CD4-positive, alpha-beta T cell (primary cell): ENCODE data around the gene DSTN. TPM values are rescaled to one million over a fixed set of nuclear protein-coding genes. Genes with fewer than 3 reads are reported as not detected.

Source experiments
- ATAC-seq: fragments of 200-7000 bp; cut with Tn5 transposase; one replicate; pipeline ENCODE4 v1.10.0; 2022; ENCODE audit warnings: mild to moderate bottlenecking; ENCODE audit not compliant: poor library complexity
- CTCF ChIA-PET: fragments of 350-600 bp; sonication (Branson Sonifier 250); formaldehyde crosslinking; loops from one replicate; lab custom pipeline; 2021; ENCODE audit warnings: antibody characterized with exemption, inconsistent platforms; lab: Charles Lee
- POLR2A ChIA-PET: fragments of 350-600 bp; sonication (Branson Sonifier 250); formaldehyde crosslinking; loops from one replicate; lab custom pipeline; 2021; ENCODE audit warnings: antibody characterized with exemption, inconsistent platforms; lab: Charles Lee
- DNase-seq, 14 experiments: peaks; one replicate each; pipeline ENCODE4 v3.0.0-alpha.2; 2013 to 2020; ENCODE audit warnings: mixed read lengths in 2 of 14
- H3K27ac ChIP-seq, 2 donors: one replicate each; pipeline versions ENCODE4 v1.5.1 to v1.7.0; 2013; ENCODE audit warnings: low read length in 2 of 2, low read depth in 1 of 2, mild to moderate bottlenecking in 1 of 2
- H3K27me3 ChIP-seq, 2 experiments: 1 replicate in 1 of 2; 2 replicates in 1 of 2; pipeline versions ENCODE4 v1.6.1 to v1.7.0; 2013; ENCODE audit warnings: low read length in 2 of 2, control low read depth in 1 of 2, mild to moderate bottlenecking in 1 of 2, moderate library complexity in 1 of 2; ENCODE audit not compliant: insufficient read depth in 2 of 2, control insufficient read depth in 1 of 2
- H3K36me3 ChIP-seq: one replicate; pipeline ENCODE4 v1.6.1; 2013; ENCODE audit warnings: low read length, control low read depth; ENCODE audit not compliant: insufficient read depth
- H3K4me1 ChIP-seq: one replicate; pipeline ENCODE4 v1.6.1; 2013; ENCODE audit warnings: low read length, control low read depth; ENCODE audit not compliant: insufficient read depth
- H3K4me3 ChIP-seq: one replicate; pipeline ENCODE4 v1.5.1; 2013; ENCODE audit warnings: mild to moderate bottlenecking, low read length, moderate library complexity
- H3K9me3 ChIP-seq, 2 experiments: 1 replicate in 1 of 2; 2 replicates in 1 of 2; pipeline versions ENCODE4 v1.6.1 to v1.7.0; 2013; ENCODE audit warnings: low read length in 2 of 2, mild to moderate bottlenecking in 2 of 2, control low read depth in 1 of 2, moderate library complexity in 1 of 2; ENCODE audit not compliant: control insufficient read depth in 1 of 2, insufficient read depth in 1 of 2
- H3K27ac Mint-ChIP-seq: one replicate; pipeline ENCODE4 v1.8.0; 2020; ENCODE audit warnings: mixed read lengths
- H3K27me3 Mint-ChIP-seq: one replicate; pipeline ENCODE4 v1.8.0; 2021; ENCODE audit warnings: mixed read lengths
- H3K36me3 Mint-ChIP-seq: one replicate; pipeline ENCODE4 v1.8.0; 2021; ENCODE audit warnings: low read depth, mixed read lengths
- H3K4me1 Mint-ChIP-seq: one replicate; pipeline ENCODE4 v1.8.0; 2021; ENCODE audit warnings: low read depth, mixed read lengths
- H3K4me3 Mint-ChIP-seq: one replicate; pipeline ENCODE4 v1.8.0; 2020; ENCODE audit warnings: mild to moderate bottlenecking, mixed read lengths
- H3K9me3 Mint-ChIP-seq: one replicate; pipeline ENCODE4 v1.8.0; 2020; ENCODE audit warnings: mixed read lengths
- intact Hi-C, 2 experiments: fragments of 100-400 bp; cut with DNase I in 1 of 2; cut with micrococcal nuclease in 1 of 2; formaldehyde crosslinking; loops; one replicate each; pipeline versions ENCODE4 v1.15.1 to v1.9.0; 2023 to 2025; cut with DNase I, micrococcal nuclease
- total RNA-seq, 174 experiments: library from RNA in 2 of 174; stranded (reverse) in 2 of 174; gene quantifications; one replicate each; pipeline ENCODE4 v1.2.3 and lab custom pipeline; 2021 to 2026
- TF ChIP-seq, protein P1 (sequence below): fragments of 200-600 bp; IDR thresholded peaks from one replicate; pipeline ENCODE4 v1.8.0; 2022; ENCODE audit warnings: antibody characterized with exemption, mild to moderate bottlenecking

The DSTN gene
- total RNA-seq, 2 experiments from 2014 or later: 36.0 to 38.9 TPM

- POLR2A ChIA-PET: no interaction called here
- TF ChIP-seq, protein P1, sequence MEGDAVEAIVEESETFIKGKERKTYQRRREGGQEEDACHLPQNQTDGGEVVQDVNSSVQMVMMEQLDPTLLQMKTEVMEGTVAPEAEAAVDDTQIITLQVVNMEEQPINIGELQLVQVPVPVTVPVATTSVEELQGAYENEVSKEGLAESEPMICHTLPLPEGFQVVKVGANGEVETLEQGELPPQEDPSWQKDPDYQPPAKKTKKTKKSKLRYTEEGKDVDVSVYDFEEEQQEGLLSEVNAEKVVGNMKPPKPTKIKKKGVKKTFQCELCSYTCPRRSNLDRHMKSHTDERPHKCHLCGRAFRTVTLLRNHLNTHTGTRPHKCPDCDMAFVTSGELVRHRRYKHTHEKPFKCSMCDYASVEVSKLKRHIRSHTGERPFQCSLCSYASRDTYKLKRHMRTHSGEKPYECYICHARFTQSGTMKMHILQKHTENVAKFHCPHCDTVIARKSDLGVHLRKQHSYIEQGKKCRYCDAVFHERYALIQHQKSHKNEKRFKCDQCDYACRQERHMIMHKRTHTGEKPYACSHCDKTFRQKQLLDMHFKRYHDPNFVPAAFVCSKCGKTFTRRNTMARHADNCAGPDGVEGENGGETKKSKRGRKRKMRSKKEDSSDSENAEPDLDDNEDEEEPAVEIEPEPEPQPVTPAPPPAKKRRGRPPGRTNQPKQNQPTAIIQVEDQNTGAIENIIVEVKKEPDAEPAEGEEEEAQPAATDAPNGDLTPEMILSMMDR: no peak
- H3K9me3 ChIP-seq: no peaks in the 10 kb centered on the region
- H3K27me3 Mint-ChIP-seq: peaks cover 21% of the 10 kb centered on the region
- H3K36me3 ChIP-seq: no peaks in the 10 kb centered on the region
- H3K4me3 ChIP-seq: no peak overlapping the region
- no peak for ATAC-seq
- H3K4me1 ChIP-seq: no peaks in the 10 kb centered on the region
- CTCF ChIA-PET: interaction anchor here (0.6 kb wide), 1 partner anchor 32 kb away, joined by 3 read pairs; no protein-coding TSS in a partner anchor
- intact Hi-C loops: no loop called here
- no peaks in the 10 kb centered on the region for H3K27me3 ChIP-seq
- no peaks in the 10 kb centered on the region for H3K36me3 Mint-ChIP-seq
- H3K27ac Mint-ChIP-seq: no peak overlapping the region
- DNase-seq: no peak
- H3K27ac ChIP-seq: no peak overlapping the region
- no peak overlapping the region for H3K4me3 Mint-ChIP-seq
- H3K4me1 Mint-ChIP-seq: no peaks in the 10 kb centered on the region
- no peaks in the 10 kb centered on the region for H3K9me3 Mint-ChIP-seq
Measured at GRCh38 chr20:17542481-17542880, 27.4 kb upstream of the DSTN start.

GRCh38 chr20:17542993-17543412, 26.9 kb upstream of the DSTN start:
- no peak overlapping the region for H3K27ac Mint-ChIP-seq
- no peak for DNase-seq
- H3K36me3 ChIP-seq: no peaks in the 10 kb centered on the region
- H3K27ac ChIP-seq: no peak overlapping the region
- intact Hi-C loops: no loop called here
- ChIA-PET CTCF (interaction anchor here (0.6 to 1.0 kb wide), 3 partner anchors 31 to 641 kb away, joined by 3 to 5 read pairs (median 3); no protein-coding TSS in a partner anchor), POLR2A (no interaction called here)
- H3K27me3 ChIP-seq: no peaks in the 10 kb centered on the region
- no peaks in the 10 kb centered on the region for H3K4me1 Mint-ChIP-seq
- TF ChIP-seq, protein P1: no peak
- H3K4me3 Mint-ChIP-seq: no peak overlapping the region
- no peaks in the 10 kb centered on the region for H3K9me3 Mint-ChIP-seq
- no peak overlapping the region for H3K4me3 ChIP-seq
- ATAC-seq: no peak
- H3K9me3 ChIP-seq: no peaks in the 10 kb centered on the region
- no peaks in the 10 kb centered on the region for H3K4me1 ChIP-seq
- H3K36me3 Mint-ChIP-seq: no peaks in the 10 kb centered on the region
- H3K27me3 Mint-ChIP-seq: peaks cover 21% of the 10 kb centered on the region

DNA sequence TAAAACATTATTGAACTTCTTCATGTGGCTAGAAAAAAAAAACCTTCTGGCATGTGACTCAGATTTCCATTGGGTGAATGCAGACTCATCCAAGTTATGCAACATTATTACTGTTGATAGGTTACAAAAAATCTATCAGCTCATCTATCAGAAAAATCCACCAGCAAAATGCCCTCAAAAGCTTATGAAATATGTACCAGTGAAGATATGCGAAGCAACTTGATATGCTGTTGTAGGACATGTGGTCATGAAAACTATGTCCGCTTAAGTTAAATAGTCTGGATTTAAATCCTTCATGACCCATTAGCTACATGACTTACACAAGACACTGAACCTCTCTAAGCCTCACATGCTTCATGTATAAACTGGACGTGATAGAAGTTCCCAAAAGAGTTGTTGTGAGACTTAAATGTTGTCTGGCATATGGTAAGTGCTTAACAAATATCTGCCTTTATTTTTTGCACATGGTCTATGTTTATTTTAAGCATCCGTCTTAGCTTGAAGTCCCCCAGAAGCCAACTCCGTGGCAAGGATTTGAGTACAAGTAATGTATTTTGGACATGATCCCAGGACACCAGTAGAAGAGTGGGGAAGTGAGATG, 26.2 kb upstream of the DSTN start:
- no peaks in the 10 kb centered on the region for H3K9me3 Mint-ChIP-seq
- POLR2A ChIA-PET: no interaction called here
- H3K36me3 ChIP-seq: no peaks in the 10 kb centered on the region

More for the DNA sequence above, 26.2 kb upstream of the DSTN start:
- intact Hi-C loops: no loop called here
- Mint-ChIP-seq H3K4me1 (no peaks in the 10 kb centered on the region), H3K4me3 (no peak overlapping the region), H3K36me3 (no peaks in the 10 kb centered on the region), H3K27ac (no peak overlapping the region), H3K27me3 (peaks cover 17% of the 10 kb centered on the region)
- ATAC-seq: no peak
- Histone ChIP-seq H3K4me3 (no peak overlapping the region), H3K27ac (no peak overlapping the region), H3K27me3 (no peaks in the 10 kb centered on the region), H3K4me1 (no peaks in the 10 kb centered on the region), H3K9me3 (no peaks in the 10 kb centered on the region)
- DNase-seq: no peak
- CTCF ChIA-PET: interaction anchor here (0.8 to 1.2 kb wide), 3 partner anchors 12 to 641 kb away, joined by 3 to 5 read pairs (median 3); partner anchors contain the start of gene BFSP1
- TF ChIP-seq, protein P1: no peak
